IPS-20b (cell line): ENCODE results near the gene TPCN2.
"Not testable (repeated sequence)": the region's sequence is repeated elsewhere in the genome, so short reads cannot be mapped to it uniquely, and the experiment has no call there.

Source experiments
- H3K27ac ChIP-seq: one replicate; pipeline ENCODE4 v1.5.1; 2013; ENCODE audit warnings: low read length
- H3K27me3 ChIP-seq: 2 replicates; pipeline ENCODE4 v1.6.1; 2013; ENCODE audit warnings: mild to moderate bottlenecking, low read length, inconsistent platforms; ENCODE audit not compliant: insufficient read depth
- H3K36me3 ChIP-seq: 2 replicates; pipeline ENCODE4 v1.6.1; 2013; ENCODE audit warnings: low read depth, mild to moderate bottlenecking, inconsistent platforms, low read length, moderate library complexity; ENCODE audit not compliant: insufficient read depth
- H3K4me1 ChIP-seq: 2 replicates; pipeline ENCODE4 v1.6.1; 2013; ENCODE audit warnings: mild to moderate bottlenecking, control low read depth, inconsistent platforms, low read length, moderate library complexity; ENCODE audit not compliant: insufficient read depth
- H3K4me3 ChIP-seq: 2 replicates; pipeline ENCODE4 v1.5.1; 2013; ENCODE audit warnings: mild to moderate bottlenecking, low read length, inconsistent platforms
- H3K9ac ChIP-seq: 2 replicates; pipeline ENCODE4 v1.6.1; 2013; ENCODE audit warnings: low read depth, mild to moderate bottlenecking, inconsistent platforms, low read length, moderate library complexity
- H3K9me3 ChIP-seq: 2 replicates; pipeline ENCODE4 v1.6.1; 2013; ENCODE audit warnings: mild to moderate bottlenecking, low read depth, low read length, inconsistent platforms; ENCODE audit not compliant: insufficient read depth

The TPCN2 gene

DNA sequence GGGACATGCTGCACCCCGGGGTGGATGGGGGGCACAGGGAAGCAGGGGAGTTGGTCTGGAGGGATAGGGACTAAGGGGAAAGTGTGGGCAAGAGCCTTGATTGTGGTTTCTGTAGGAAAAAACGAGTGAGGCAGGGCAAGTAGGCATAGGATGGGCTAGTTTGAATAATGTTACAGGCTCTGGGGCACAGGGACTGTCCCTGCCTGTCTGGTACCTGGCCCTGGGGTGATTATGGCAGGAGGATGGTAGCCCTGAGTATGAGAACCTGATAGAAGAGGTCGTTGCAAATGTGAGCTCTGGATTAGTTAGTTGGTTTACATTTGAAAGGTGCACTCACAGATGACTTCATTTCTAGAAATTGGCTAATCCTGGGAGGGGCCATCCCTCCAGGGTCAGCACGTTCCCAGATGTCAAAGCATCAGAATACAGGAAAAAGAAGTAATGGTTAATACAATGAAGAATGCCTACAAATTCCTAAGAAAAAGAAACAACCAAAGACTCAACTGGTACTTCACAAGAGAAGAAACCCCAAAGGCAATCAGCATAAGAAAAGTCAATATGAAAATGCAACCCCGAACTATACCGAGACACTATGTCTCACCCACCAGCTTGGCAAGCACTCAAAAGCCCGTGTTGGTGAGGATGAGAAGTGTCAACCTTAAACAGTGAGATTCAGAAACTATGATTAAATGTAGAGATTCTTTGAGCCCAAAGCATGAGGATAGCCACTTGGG lies 95.8 kb downstream of the TPCN2 start:
- no peaks in the 10 kb centered on the region for H3K36me3 ChIP-seq

DNA sequence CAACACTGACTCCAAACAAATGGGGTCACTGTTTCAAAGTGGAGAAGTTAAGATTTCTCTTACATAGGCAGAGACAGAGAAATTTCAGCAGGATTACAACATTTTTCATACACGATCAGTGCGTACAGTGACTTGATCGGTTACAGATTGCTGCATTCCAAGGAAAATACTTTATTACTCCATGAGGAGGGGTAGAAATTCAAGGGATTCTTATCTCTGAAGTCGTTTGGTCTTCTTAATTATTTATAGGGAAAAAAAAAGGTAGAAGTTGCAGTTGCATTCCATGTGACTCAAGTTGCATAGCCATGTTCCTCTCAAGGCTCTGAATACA lies 96.3 kb downstream of the TPCN2 start:
- Histone ChIP-seq H3K4me1 (no peaks in the 10 kb centered on the region), H3K9ac (no peak overlapping the region), H3K27me3 (no peaks in the 10 kb centered on the region), H3K4me3 (no peak overlapping the region), H3K27ac (no peak overlapping the region), H3K9me3 (peaks cover 10% of the 10 kb centered on the region), H3K36me3 (no peaks in the 10 kb centered on the region)

More for the DNA sequence above, 95.8 kb downstream of the TPCN2 start:
- Histone ChIP-seq H3K27me3 (no peaks in the 10 kb centered on the region), H3K4me1 (no peaks in the 10 kb centered on the region), H3K9me3 (peaks cover 10% of the 10 kb centered on the region), H3K9ac (no peak overlapping the region), H3K27ac (no peak overlapping the region), H3K4me3 (no peak overlapping the region)

DNA sequence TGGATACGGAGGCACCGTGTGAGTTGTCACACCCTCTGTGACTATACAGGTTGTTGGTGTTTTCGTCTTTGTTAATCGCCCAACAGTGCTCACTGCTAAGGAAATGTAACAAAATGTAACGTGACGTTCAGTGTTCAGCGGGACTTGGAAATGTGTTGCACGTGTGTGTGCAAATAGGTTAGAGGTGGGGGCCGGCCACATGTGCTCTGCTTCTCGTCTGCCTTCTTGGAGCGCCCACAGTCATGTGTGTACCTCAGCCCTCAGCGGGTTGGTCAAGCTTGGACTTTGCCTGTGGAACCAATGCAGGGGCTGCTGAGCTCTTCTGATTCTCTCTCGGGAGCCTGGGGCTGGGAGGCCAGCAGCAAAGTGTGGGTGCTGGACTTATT lies 99.6 kb downstream of the TPCN2 start:
- peaks cover 9% of the 10 kb centered on the region; the same call in 1 of the 2 replicates for H3K4me1 ChIP-seq
- H3K27me3 ChIP-seq, result peaks cover 4% of the 10 kb centered on the region; the same call in 1 of the 2 replicates
- H3K9me3 ChIP-seq, result peaks cover 10% of the 10 kb centered on the region
- no peaks in the 10 kb centered on the region for H3K36me3 ChIP-seq
- H3K27ac ChIP-seq, result no peak overlapping the region
- no peak overlapping the region for H3K4me3 ChIP-seq
- H3K9ac ChIP-seq, result no peak overlapping the region

DNA sequence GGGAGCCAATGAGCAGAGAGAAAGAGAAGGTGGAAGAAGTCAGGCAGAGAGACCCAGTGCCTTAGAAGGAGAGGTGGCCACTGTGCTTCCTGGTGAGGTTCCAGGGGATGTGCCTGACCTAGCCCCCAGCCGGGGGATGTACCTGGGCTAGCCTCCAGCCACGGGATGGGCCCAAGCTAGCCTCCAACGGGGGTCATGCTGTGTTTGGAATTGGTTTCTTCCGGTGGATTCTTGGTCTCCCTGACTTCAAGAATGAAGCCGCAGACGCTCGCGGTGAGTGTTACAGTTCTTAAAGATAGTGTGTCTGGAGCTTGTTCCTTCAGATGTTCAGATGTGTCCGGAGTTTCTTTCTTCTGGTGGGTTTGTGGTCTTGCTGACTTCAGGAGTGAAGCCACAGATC lies 100.1 kb downstream of the TPCN2 start:
- Histone ChIP-seq H3K36me3 (no peaks in the 10 kb centered on the region), H3K27me3 (peaks cover 4% of the 10 kb centered on the region; the same call in 1 of the 2 replicates), H3K4me1 (peaks cover 9% of the 10 kb centered on the region; the same call in 1 of the 2 replicates), H3K9me3 (peaks cover 10% of the 10 kb centered on the region), H3K4me3 (no peak overlapping the region), H3K27ac (no peak overlapping the region), H3K9ac (no peak overlapping the region)

DNA sequence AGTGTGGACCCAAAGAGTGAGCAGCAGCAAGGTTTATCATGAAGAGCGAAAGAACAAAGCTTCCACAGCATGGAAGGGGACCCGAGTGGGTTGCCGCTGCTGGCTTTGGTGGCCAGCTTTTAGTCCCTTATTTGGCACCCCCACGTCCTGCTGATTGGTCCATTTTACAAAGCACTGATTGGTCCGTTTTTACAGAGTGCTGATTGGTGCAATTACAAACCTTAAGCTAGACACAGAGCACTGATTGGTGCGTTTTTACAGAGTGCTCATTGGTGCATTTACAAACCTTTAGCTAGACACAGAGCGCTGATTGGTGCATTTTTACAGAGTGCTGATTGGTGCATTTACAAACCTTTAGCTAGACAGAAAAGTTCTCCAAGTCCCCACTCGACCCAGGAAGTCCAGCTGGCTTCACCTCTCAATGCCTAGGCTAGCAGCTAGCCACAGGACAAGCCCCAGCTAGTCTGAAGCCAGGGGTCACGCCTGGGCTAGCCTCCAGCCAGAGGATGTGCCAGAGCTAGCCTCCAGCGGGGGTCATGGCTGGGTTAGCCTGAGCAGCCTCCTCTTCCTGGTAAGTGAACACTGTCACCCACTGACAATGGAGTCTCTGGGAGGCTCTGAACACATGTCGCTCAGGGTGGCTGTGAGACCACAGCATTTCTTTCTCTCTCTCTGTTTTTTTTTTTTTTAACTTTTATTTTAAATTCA lies 100.8 kb downstream of the TPCN2 start:
- not testable (repeated sequence) for H3K4me3 ChIP-seq, H3K36me3 ChIP-seq, H3K4me1 ChIP-seq, H3K27ac ChIP-seq, H3K9ac ChIP-seq, H3K27me3 ChIP-seq
- H3K9me3 ChIP-seq, result peaks cover 10% of the 10 kb centered on the region

DNA sequence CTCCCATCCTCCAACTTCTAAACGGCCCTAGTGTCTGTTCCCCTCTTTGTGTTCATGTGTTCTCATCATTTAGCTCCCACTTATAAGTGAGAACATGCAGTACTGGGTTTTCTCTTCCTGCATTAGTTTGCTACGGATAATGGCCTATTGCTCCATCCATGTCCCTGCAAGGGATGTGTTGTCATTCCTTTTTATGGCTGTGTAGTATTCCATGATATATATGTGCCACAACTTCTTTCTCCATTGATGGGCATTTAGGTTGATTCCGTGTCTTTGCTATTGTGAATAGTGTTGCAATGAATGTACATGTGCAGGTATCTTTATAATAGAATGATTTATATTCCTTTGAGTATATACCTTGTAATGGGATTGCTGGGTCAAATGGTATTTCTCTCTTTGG lies 101.4 kb downstream of the TPCN2 start:
- Histone ChIP-seq H3K36me3 (no peaks in the 10 kb centered on the region), H3K4me1 (peaks cover 9% of the 10 kb centered on the region; the same call in 1 of the 2 replicates), H3K9ac (no peak overlapping the region), H3K4me3 (no peak overlapping the region), H3K27ac (no peak overlapping the region), H3K27me3 (peaks cover 4% of the 10 kb centered on the region; the same call in 1 of the 2 replicates), H3K9me3 (peaks cover 10% of the 10 kb centered on the region)

DNA sequence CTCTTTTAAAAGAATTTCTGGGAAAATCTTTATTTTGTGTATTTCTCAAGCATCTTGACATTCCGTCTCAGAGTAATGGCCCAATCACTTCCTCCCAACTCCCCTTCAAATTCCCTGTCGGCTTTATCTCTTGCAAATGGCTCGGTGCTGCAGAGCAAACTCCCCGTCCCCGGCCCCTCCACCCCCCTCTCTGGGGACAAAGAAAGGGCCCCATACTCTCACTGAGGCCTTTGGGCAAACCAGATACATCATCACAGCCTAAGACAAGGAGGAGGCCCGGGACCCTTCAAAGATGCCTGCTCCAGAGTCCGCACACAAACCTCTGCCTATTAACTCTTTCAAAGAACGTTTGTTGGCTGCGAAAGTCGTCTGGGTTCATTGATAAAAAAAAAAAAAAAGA lies 103.1 kb downstream of the TPCN2 start:
- H3K27ac ChIP-seq, result no peak overlapping the region
- H3K9me3 ChIP-seq, result peaks cover 4% of the 10 kb centered on the region
- H3K9ac ChIP-seq, result no peak overlapping the region
- peaks cover 4% of the 10 kb centered on the region; the same call in 1 of the 2 replicates for H3K27me3 ChIP-seq
- H3K4me3 ChIP-seq, result no peak overlapping the region
- no peaks in the 10 kb centered on the region for H3K36me3 ChIP-seq
- H3K4me1 ChIP-seq, result peaks cover 9% of the 10 kb centered on the region; the same call in 1 of the 2 replicates

DNA sequence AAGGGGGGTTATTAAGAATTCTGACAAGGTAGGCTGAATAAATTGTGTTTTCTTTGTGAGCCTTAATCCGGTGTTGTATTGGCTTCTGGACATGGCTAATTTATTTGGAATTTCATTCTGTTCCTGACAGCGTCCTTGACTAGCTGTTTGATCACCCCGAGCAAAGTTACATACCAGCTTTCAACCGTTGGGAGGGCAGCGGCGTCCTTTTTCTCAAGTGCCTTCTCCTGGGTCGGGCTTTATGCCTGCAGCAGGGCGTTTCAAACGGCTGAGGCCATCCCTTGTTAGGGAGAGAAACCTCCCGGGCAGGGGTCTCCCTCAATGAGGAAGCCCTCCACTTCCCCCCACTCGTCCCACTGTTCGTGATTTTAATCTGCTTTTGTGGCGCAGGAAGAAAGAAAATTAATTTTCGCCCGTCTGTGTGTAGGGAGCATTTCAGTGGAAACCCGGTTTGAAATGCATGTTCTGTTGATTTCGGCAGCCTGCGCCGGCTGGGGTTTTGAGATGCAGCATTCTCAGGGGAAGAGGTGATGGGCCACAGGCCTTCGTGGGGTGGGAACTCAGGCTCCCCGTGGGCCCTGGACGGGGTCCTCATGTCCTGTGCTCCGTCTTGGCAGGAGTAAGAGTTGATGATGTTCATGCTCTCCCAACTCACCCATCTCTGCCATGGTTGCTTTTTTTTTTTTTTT lies 104.1 kb downstream of the TPCN2 start:
- no peak overlapping the region for H3K4me3 ChIP-seq
- H3K36me3 ChIP-seq, result no peaks in the 10 kb centered on the region
- peaks cover 9% of the 10 kb centered on the region; the same call in 1 of the 2 replicates for H3K4me1 ChIP-seq
- no peak overlapping the region for H3K9ac ChIP-seq
- no peaks in the 10 kb centered on the region for H3K9me3 ChIP-seq
- H3K27ac ChIP-seq, result no peak overlapping the region
- H3K27me3 ChIP-seq, result peaks cover 4% of the 10 kb centered on the region; the same call in 1 of the 2 replicates

DNA sequence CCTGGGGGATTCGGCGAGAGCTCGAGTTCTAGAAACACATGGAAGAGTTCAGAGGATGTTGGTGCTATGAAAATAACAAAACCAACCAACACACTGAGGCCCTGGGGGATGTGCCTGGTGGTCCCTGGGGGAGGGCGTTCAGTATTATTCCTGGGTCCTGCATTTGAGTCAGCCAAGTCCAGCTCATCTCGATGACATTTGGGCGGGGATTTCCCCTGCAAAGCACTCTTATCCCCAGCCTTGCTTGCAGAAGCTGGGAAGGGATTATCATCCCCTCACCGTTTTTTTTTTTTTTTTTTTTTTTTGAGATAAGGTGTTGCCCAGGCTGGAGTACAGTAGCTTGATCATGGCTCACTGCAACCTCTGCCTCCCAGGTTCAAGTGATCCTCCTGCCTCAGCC lies 104.9 kb downstream of the TPCN2 start:
- Histone ChIP-seq H3K4me1 (peaks cover 9% of the 10 kb centered on the region; the same call in 1 of the 2 replicates), H3K9ac (no peak overlapping the region), H3K9me3 (no peaks in the 10 kb centered on the region), H3K4me3 (no peak overlapping the region), H3K27me3 (peaks cover 4% of the 10 kb centered on the region), H3K27ac (no peak overlapping the region), H3K36me3 (no peaks in the 10 kb centered on the region)

DNA sequence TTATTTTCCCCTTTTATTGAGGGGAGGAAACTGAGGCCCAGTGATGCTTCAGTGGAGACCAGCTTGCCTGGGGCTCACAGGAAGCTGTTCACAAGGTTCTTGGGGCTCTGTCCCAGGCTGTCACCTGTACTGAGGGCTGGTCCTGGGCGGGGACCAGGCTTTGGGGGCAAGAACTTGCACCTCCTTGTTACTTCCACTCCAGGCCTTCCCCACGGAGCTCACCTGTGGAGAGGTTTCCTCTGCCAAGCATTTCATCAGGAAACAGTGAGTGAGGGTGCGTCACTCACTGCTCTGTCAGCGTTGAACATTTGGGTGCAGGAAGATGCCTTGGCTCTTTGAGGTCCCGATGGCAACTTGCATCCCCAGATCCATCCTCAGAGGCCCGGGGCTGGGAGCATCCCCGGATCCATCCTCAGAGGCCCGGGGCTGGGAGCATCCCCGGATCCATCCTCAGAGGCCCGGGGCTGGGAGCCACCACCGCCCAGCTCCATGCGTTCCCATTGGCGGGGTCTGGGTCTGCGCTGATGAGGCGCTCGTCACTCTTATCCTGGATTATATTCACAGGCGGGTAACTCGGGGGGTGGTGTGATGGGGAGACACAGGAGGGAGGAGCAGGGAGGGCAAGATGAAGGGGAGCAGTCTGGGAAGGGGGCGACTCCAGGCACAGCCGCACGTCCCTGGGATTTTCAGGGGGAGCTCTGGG lies 105.6 kb downstream of the TPCN2 start:
- Histone ChIP-seq H3K4me1 (peaks cover 9% of the 10 kb centered on the region; the same call in 1 of the 2 replicates), H3K9me3 (no peaks in the 10 kb centered on the region), H3K4me3 (no peak overlapping the region), H3K9ac (no peak overlapping the region), H3K36me3 (no peaks in the 10 kb centered on the region), H3K27ac (no peak overlapping the region), H3K27me3 (peaks cover 4% of the 10 kb centered on the region)

DNA sequence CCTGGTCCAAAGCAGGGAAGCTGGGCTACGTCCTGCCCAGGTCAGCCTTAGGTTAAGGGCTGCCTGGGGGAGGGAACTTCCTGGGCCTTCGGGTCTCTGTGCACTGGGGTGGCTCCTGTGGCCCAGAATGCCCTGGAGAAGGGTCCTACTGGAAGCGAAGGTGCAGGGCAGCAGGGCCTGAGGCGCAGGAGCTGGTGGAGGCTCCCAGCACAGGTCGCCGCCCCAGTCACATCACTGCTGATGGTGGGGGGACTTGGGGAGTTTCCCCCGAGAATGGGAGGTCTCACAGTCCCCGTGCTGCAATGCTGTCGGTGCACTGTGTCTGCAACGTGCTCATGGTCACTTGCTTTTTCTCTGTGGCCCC lies 106.2 kb downstream of the TPCN2 start:
- no peaks in the 10 kb centered on the region for H3K9me3 ChIP-seq

More for the DNA sequence above, 106.2 kb downstream of the TPCN2 start:
- Histone ChIP-seq H3K27ac (no peak overlapping the region), H3K36me3 (no peaks in the 10 kb centered on the region), H3K4me3 (no peak overlapping the region), H3K4me1 (peaks cover 9% of the 10 kb centered on the region; the same call in 1 of the 2 replicates), H3K9ac (no peak overlapping the region), H3K27me3 (peaks cover 4% of the 10 kb centered on the region)
